Hindlimb muscle (tissue), 1 donor: ENCODE results near the gene PRSS33. TPM values are rescaled to one million over a fixed set of nuclear protein-coding genes. Genes with fewer than 3 reads are reported as not detected.

Experiments used
- DNase-seq: peaks from one replicate; pipeline ENCODE4 v3.0.0-alpha.2; 2013
- polyA plus RNA-seq: library from polyadenylated mRNA; unstranded; fragments of 120-200 nt; gene quantifications from one replicate; pipeline ENCODE4 v1.2.1, GENCODE V29; 2013; ENCODE audit not compliant: insufficient read length

PRSS33 gene
- polyA plus RNA-seq, 1 donor = not detected

DNA sequence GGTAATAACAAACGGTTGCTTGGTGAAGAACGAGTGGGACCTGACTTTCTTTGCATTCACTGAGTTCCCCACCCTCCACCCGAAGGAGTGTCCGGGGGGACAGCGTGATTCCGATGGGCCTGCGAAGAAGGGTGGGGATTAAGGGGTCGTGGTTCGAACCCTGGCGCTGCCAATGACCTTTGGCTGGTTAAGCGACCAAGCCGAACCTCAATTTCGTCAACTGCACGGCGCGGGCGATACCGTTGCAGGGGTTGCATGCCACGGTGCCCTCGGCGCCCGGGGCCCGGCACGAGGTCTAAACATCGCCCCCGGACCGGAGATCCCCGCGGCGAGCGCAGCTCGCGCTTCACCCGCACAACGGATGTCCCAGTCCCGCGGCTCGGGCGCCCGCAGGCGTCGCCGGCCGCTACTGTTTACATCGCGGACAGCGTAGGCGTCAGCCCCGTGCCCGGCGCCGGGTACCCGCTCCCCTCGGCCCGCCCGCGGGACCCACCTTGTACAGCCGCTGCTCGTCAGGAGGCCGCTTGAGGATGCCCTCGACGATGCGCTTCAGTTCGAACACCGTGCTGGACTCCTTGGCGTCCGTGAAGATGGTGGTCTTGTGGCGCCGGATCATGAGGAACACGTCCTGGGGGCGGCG is 10.7 kb downstream of the PRSS33 start:
- DNase-seq = peak; percentile 33

DNA sequence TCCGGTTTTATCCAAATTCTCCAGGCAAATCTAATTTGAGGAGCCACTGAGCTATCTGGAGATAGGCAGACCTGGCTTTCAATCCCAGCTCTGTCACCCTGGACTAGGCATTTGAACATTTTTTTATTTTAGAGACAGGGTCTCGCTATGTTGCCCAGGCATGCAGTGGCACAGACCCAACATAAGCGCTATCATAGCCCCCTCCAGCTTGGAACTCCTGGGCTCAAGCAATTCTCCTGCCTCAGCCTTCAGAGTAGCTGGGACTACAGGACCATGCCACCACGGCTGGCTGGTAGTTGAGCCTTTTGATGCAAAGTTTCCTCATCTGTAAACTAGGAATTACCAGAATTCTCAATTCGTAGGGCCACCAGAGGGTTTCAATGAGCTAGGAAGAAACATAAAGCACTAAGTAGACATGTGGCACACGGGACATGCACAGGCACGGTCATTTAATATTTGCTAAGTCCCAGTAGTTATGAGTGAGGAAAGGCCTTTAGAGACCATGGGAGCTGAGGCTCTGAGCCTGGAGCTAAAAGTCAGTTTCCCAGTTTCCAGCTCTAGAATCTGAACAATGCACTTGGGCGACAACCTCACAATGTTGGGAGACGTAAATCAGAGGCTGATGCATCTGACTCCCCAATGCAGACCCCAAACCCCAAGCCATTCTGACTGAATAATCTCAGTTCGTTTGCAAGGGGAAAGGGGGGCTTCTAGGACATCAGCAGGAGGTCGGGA is 11.4 kb downstream of the PRSS33 start:
- DNase-seq = no peak

DNA sequence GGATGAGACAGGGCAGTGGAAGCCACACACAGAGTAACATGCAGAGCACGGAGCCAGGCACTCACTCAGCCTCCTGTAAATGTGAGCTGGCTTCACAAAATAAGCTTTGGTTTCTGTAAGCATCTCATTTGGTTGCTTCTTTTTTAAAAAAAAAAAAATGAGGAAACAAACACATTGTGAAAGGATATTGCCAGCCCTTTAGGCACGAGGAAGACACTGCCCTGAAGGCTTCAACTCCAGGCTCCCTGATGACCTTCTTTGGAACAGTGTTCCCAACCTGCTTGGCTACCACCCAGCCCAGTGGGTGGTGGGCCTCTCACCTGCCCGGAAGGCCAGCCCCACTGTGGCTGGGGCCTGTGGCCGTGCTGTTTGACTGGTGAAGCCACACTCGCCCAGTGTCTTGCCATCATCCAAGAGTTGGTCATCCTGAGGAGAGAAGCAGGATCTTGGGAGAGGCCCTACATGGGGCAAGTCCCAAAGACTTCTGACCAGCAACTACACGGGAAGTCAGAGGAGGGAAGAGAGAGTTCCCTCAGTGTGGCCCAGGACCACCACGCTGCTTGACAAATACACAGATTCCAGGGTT is 12.1 kb downstream of the PRSS33 start:
- no peak for DNase-seq

GRCh38 chr16:2774161-2774891 is 13.0 kb downstream of the PRSS33 start:
- no peak for DNase-seq

- no peak for DNase-seq
Observed at GRCh38 chr16:2773188-2773968, 14.0 kb downstream of the PRSS33 start.

- DNase-seq = no peak
Observed at GRCh38 chr16:2771496-2772402, 15.6 kb downstream of the PRSS33 start.

- no peak for DNase-seq
Observed at GRCh38 chr16:2770057-2770951, 17.1 kb downstream of the PRSS33 start.

- no peak for DNase-seq
Observed at GRCh38 chr16:2769675-2770056, 17.7 kb downstream of the PRSS33 start.

- no peak for DNase-seq
Observed at GRCh38 chr16:2769100-2769529, 18.2 kb downstream of the PRSS33 start.

- no peak for DNase-seq
Observed at GRCh38 chr16:2768403-2769089, 18.8 kb downstream of the PRSS33 start.

GRCh38 chr16:2767891-2768290 is 19.5 kb downstream of the PRSS33 start:
- DNase-seq = no peak

- DNase-seq = no peak
Observed at GRCh38 chr16:2767140-2767731, 20.1 kb downstream of the PRSS33 start.

GRCh38 chr16:2766430-2767139 is 20.8 kb downstream of the PRSS33 start:
- no peak for DNase-seq

DNA sequence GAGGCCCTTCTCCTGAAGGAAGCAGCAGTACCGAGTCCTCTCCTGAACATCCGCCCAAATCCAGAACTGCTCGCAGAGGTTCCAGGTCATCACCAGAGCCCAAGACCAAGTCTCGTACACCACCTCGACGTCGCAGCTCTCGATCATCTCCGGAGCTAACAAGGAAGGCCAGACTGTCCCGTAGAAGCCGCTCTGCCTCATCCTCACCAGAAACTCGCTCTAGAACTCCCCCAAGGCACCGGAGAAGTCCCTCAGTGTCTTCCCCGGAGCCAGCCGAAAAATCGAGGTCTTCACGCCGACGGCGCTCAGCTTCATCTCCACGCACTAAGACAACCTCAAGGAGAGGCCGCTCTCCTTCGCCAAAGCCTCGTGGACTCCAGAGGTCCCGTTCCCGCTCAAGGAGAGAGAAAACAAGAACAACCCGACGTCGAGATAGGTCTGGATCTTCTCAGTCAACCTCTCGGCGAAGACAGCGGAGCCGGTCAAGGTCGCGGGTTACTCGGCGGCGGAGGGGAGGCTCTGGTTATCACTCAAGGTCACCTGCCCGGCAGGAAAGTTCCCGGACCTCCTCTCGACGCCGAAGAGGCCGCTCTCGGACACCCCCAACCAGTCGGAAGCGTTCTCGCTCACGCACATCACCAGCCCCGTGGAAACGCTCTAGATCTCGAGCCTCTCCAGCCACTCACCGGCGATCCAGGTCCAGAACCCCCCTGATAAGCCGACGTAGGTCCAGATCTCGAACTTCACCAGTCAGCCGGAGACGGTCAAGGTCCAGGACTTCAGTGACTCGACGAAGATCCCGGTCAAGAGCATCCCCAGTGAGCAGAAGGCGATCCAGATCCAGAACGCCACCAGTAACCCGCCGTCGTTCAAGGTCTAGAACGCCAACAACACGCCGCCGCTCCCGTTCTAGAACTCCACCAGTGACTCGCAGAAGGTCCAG is 21.6 kb downstream of the PRSS33 start:
- DNase-seq = no peak

GRCh38 chr16:2764718-2765117 is 22.6 kb downstream of the PRSS33 start:
- DNase-seq = no peak

DNA sequence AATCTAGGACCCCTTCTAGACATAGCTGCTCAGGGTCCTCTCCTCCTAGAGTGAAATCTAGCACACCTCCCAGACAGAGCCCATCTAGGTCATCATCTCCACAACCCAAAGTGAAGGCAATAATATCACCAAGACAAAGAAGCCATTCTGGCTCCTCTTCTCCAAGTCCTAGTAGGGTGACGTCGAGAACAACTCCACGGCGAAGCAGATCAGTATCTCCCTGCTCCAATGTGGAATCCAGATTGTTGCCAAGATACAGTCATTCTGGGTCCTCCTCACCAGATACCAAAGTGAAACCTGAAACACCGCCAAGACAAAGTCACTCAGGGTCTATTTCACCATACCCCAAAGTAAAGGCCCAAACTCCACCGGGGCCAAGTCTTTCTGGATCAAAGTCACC is 24.2 kb downstream of the PRSS33 start:
- no peak for DNase-seq

GRCh38 chr16:2762711-2763110 is 24.6 kb downstream of the PRSS33 start:
- DNase-seq = no peak
